Upper lobe of left lung (tissue), 4 donors: ENCODE measurements around the gene UGT1A5.

Source experiments
- CTCF ChIP-seq, 6 experiments: fragments of 450-650 bp in 4 of 6; fragments of 200-600 bp in 2 of 6; sonication (generic) in 2 of 6; IDR thresholded peaks; one replicate each; pipeline ENCODE4 v1.5.1; 2016 to 2019; ENCODE audit warnings: antibody characterized with exemption in 6 of 6
- POLR2A ChIP-seq, 4 donors: fragments of 450-650 bp; IDR thresholded peaks; one replicate each; pipeline ENCODE4 v1.5.1; 2016 to 2017; ENCODE audit warnings: antibody characterized with exemption in 4 of 4, mild to moderate bottlenecking in 2 of 4
- POLR2AphosphoS5 ChIP-seq, 2 donors: sonication (generic); formaldehyde crosslinking; IDR thresholded peaks; one replicate each; pipeline ENCODE4 v1.5.1; 2017; ENCODE audit warnings: antibody characterized with exemption in 2 of 2

GRCh38 chr2:233676046-233676445 is 36.7 kb upstream of the UGT1A5 start:
- no peak for TF ChIP-seq CTCF (IDR thresholded peaks at IDR 0.05)
- no peak for TF ChIP-seq POLR2A (IDR thresholded peaks at IDR 0.05)
- no peak for TF ChIP-seq POLR2AphosphoS5 (IDR thresholded peaks at IDR 0.05)
